Nephron progenitor cell (in vitro differentiated cells): ENCODE results near the gene METTL17.
A peak's percentile ranks its signal among the peaks of the same experiment; 100 is the strongest.
"Not testable (repeated sequence)": the region's sequence is repeated elsewhere in the genome, so short reads cannot be mapped to it uniquely, and the experiment has no call there.

ENCODE experiments used
- DNase-seq: peaks from one replicate; pipeline ENCODE4 v3.0.0; 2021
- H3K27ac Mint-ChIP-seq: 2 replicates; pipeline ENCODE4 v1.8.0; 2021; ENCODE audit warnings: mild to moderate bottlenecking, moderate library complexity, mixed read lengths
- H3K27me3 Mint-ChIP-seq: 2 replicates; pipeline ENCODE4 v1.8.0; 2021; ENCODE audit warnings: mild to moderate bottlenecking, low read depth, mixed read lengths; ENCODE audit not compliant: poor library complexity
- H3K36me3 Mint-ChIP-seq: 2 replicates; pipeline ENCODE4 v1.8.0; 2021; ENCODE audit warnings: low read depth, mixed read lengths
- H3K4me1 Mint-ChIP-seq: 2 replicates; pipeline ENCODE4 v1.8.0; 2021; ENCODE audit warnings: mixed read lengths
- H3K4me3 Mint-ChIP-seq: 2 replicates; pipeline ENCODE4 v1.8.0; 2021; ENCODE audit warnings: mild to moderate bottlenecking, moderate library complexity, mixed read lengths
- H3K9me3 Mint-ChIP-seq: 2 replicates; pipeline ENCODE4 v1.8.0; 2021; ENCODE audit warnings: mild to moderate bottlenecking, moderate library complexity, mixed read lengths
- CTCF ChIP-seq: fragments of 200-600 bp; sonication (generic); IDR thresholded peaks from 2 replicates; pipeline ENCODE4 v1.5.0; 2021; ENCODE audit warnings: antibody characterized with exemption

METTL17 gene, protein sequence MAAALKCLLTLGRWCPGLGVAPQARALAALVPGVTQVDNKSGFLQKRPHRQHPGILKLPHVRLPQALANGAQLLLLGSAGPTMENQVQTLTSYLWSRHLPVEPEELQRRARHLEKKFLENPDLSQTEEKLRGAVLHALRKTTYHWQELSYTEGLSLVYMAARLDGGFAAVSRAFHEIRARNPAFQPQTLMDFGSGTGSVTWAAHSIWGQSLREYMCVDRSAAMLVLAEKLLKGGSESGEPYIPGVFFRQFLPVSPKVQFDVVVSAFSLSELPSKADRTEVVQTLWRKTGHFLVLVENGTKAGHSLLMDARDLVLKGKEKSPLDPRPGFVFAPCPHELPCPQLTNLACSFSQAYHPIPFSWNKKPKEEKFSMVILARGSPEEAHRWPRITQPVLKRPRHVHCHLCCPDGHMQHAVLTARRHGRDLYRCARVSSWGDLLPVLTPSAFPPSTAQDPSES

GRCh38 chr14:20989787-20990600, at the start of gene METTL17:
TSS of gene METTL17 (plus strand) at chr14:20989980. CDS start at chr14:20990003, 23 bp downstream.
- Mint-ChIP-seq H3K4me1 (peaks cover 31% of the 10 kb centered on the region), H3K36me3 (peaks cover 39% of the 10 kb centered on the region), H3K27me3 (peaks cover 22% of the 10 kb centered on the region), H3K27ac (peak within 1 kb of the TSS; percentile 10), H3K4me3 (peak within 1 kb of the TSS; percentile 91), H3K9me3 (no peaks in the 10 kb centered on the region)
- DNase-seq: peak; percentile 82
- TF ChIP-seq CTCF: peak; percentile 39

DNA sequence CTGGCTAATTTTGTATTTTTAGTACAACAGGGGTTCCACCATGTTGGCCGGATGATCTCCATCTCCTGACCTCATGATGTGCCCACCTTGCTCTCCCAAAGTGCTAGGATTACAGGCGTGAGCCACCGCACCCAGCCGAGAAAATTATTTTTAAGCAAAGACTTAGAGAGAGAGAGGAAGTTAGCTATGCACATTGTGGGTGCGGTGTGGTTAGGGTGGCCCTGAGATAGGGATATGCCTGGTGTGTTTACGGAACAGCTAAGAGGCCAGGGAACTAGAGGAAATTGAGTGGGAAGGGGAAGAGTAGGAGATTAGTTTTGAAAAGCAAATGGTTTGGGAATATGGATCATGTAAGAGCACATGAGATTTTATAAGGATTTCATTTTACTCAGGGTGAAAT, 44.6 kb upstream of the METTL17 start:
- H3K27ac Mint-ChIP-seq, H3K36me3 Mint-ChIP-seq, DNase-seq, H3K4me3 Mint-ChIP-seq, H3K9me3 Mint-ChIP-seq, H3K4me1 Mint-ChIP-seq: not testable (repeated sequence)
- H3K27me3 Mint-ChIP-seq: peaks cover 14% of the 10 kb centered on the region

GRCh38 chr14:20946707-20947106, 43.1 kb upstream of the METTL17 start:
- not testable (repeated sequence) for H3K9me3 Mint-ChIP-seq, H3K4me3 Mint-ChIP-seq, H3K27ac Mint-ChIP-seq, H3K36me3 Mint-ChIP-seq, DNase-seq, H3K4me1 Mint-ChIP-seq
- H3K27me3 Mint-ChIP-seq: peaks cover 24% of the 10 kb centered on the region

GRCh38 chr14:20954736-20955537, 34.8 kb upstream of the METTL17 start, which contains the start of gene RNASE2:
TSS of gene RNASE2 (plus strand) at chr14:20955487. CDS start at chr14:20955772, 285 bp downstream.
- not testable (repeated sequence) for H3K9me3 Mint-ChIP-seq, H3K36me3 Mint-ChIP-seq, H3K27ac Mint-ChIP-seq, DNase-seq, H3K4me3 Mint-ChIP-seq, H3K4me1 Mint-ChIP-seq
- H3K27me3 Mint-ChIP-seq: peaks cover 21% of the 10 kb centered on the region

DNA sequence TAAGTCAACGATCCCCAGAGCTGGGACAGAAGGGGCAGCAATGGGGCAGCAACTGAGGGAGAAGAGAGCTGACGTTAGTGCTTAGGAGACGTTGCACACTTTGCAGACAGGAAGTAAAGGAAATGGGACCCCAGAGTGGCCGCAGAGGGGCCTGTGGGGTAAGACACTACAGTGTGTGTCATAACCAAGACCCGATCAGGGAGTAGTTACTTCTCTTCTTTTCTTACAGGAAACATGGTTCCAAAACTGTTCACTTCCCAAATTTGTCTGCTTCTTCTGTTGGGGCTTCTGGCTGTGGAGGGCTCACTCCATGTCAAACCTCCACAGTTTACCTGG, 34.3 kb upstream of the METTL17 start:
- DNase-seq, H3K27ac Mint-ChIP-seq, H3K9me3 Mint-ChIP-seq, H3K4me1 Mint-ChIP-seq, H3K4me3 Mint-ChIP-seq, H3K36me3 Mint-ChIP-seq: not testable (repeated sequence)
- H3K27me3 Mint-ChIP-seq: peaks cover 18% of the 10 kb centered on the region

GRCh38 chr14:20956376-20956976, 33.3 kb upstream of the METTL17 start:
- Mint-ChIP-seq H3K4me3 (no peak overlapping the region), H3K27me3 (peaks cover 13% of the 10 kb centered on the region), H3K4me1 (no peaks in the 10 kb centered on the region), H3K27ac (no peak overlapping the region), H3K9me3 (peaks cover 10% of the 10 kb centered on the region), H3K36me3 (no peaks in the 10 kb centered on the region)
- DNase-seq: no peak
- no peak for TF ChIP-seq CTCF

DNA sequence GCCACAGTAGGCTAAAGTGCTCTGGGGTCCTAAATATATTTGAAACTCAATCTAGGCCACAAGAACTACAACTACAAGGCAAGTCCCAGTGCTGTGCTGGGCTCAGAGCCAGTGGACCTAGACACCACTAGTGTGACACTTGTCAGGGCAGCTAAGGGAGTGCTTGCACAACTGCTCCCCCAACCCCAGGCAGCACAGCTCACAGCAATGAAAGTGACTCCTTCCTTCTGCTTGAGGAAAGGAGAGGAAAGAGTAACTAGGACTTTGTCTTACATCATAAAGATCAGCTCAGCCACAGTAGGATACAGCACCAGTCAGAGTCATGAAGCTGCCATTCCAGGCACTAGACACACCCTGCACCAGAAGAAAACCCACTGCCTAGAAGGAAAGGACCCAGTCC, 30.8 kb upstream of the METTL17 start:
- DNase-seq, H3K27ac Mint-ChIP-seq, H3K36me3 Mint-ChIP-seq, H3K4me1 Mint-ChIP-seq, H3K4me3 Mint-ChIP-seq: not testable (repeated sequence)
- Mint-ChIP-seq H3K9me3 (peaks cover 10% of the 10 kb centered on the region), H3K27me3 (peaks cover 12% of the 10 kb centered on the region)
